GM12878 (cell line): ENCODE data around the gene ELAVL3. TPM values are rescaled to one million over a fixed set of nuclear protein-coding genes. Genes with fewer than 3 reads are reported as not detected.
A peak's percentile ranks its signal among the peaks of the same experiment; 100 is the strongest.

ENCODE experiments used
- CBX5 ChIP-seq: sonication (generic); IDR thresholded peaks from 2 replicates; pipeline ENCODE4 v1.6.1; 2016; ENCODE audit warnings: low read depth, moderate library complexity, mild to moderate bottlenecking, inconsistent platforms
- CHD1 ChIP-seq: IDR thresholded peaks from 2 replicates; pipeline ENCODE4 v1.6.1; 2012; ENCODE audit warnings: low read depth, low read length, improper control_type of control experiment
- GATAD2B ChIP-seq: fragments of 450-650 bp; conservative IDR thresholded peaks from 2 replicates; pipeline ENCODE4 v1.6.1; 2017; ENCODE audit warnings: low read depth, mild to moderate bottlenecking, moderate library complexity
- IKZF1 ChIP-seq: fragments of 450-650 bp; conservative IDR thresholded peaks from 2 replicates; pipeline ENCODE4 v1.6.1; 2017; ENCODE audit warnings: antibody characterized with exemption, mild to moderate bottlenecking
- KDM1A ChIP-seq: fragments of 200-600 bp; sonication (generic); IDR thresholded peaks from 2 replicates; pipeline ENCODE4 v1.6.1; 2016; ENCODE audit warnings: borderline replicate concordance
- KLF5 ChIP-seq: fragments of 450-650 bp; IDR thresholded peaks from 2 replicates; pipeline ENCODE4 v1.6.1; 2014; ENCODE audit warnings: mild to moderate bottlenecking; ENCODE audit not compliant: partially characterized antibody
- MEF2A ChIP-seq: IDR thresholded peaks from 2 replicates; pipeline ENCODE4 v1.6.1; 2011; ENCODE audit warnings: low read depth, mild to moderate bottlenecking, low read length, moderate library complexity; ENCODE audit not compliant: insufficient read depth
- MXI1 ChIP-seq: fragments of 150-350 bp; IDR thresholded peaks from 2 replicates; pipeline ENCODE4 v1.6.1; 2011; ENCODE audit warnings: low read depth, mild to moderate bottlenecking, inconsistent platforms, low read length, improper control_type of control experiment
- RB1 ChIP-seq: fragments of 450-650 bp; formaldehyde crosslinking; IDR thresholded peaks from 2 replicates; pipeline ENCODE4 v1.6.1; 2017; ENCODE audit warnings: mild to moderate bottlenecking, borderline replicate concordance
- RELA ChIP-seq: fragments of 450-650 bp; IDR thresholded peaks from 2 replicates; pipeline ENCODE4 v1.8.0; 2014; ENCODE audit warnings: borderline replicate concordance; ENCODE audit not compliant: partially characterized antibody
- SMC3 ChIP-seq: IDR thresholded peaks from 2 replicates; pipeline ENCODE4 v1.6.1; 2011; ENCODE audit warnings: low read length, improper control_type of control experiment, borderline replicate concordance
- SPI1 ChIP-seq: IDR thresholded peaks from 2 replicates; pipeline ENCODE4 v1.6.1; 2011; ENCODE audit warnings: low read depth, mild to moderate bottlenecking, low read length, moderate library complexity, borderline replicate concordance; ENCODE audit not compliant: insufficient read depth
- TCF3 ChIP-seq: IDR thresholded peaks from 2 replicates; pipeline ENCODE4 v1.6.1; 2012; ENCODE audit warnings: low read depth, mild to moderate bottlenecking, low read length, borderline replicate concordance; ENCODE audit not compliant: insufficient read depth
- polyA plus RNA-seq, 11 experiments: library from polyadenylated mRNA; depleted of rRNA in 4 of 11; unstranded in 6 of 11; stranded (reverse) in 5 of 11; fragments of >200 nt; fragmentation: Nextera tagmentation in 4 of 11; fragmentation: Illumina TruSeq in 1 of 11; extraction: Ambion mirVana in 4 of 11; extraction: Trizol in 1 of 11; gene quantifications; 1 replicate in 1 of 11; 2 replicates in 10 of 11; pipeline versions ENCODE4 v1.2.1 to v1.2.3, GENCODE V29; 2011 to 2016; ENCODE audit warnings: inconsistent platforms in 2 of 11, missing spikeins in 2 of 11, low read depth in 1 of 11
- total RNA-seq, 4 experiments: library from RNA; depleted of rRNA in 3 of 4; stranded (reverse); fragments of >200 nt in 3 of 4; fragmentation: Illumina TruSeq in 1 of 4; extraction: Trizol in 1 of 4; gene quantifications; 2 replicates each; pipeline versions ENCODE4 v1.2.1 to v1.2.3, GENCODE V29; 2013 to 2021
- TF ChIP-seq, protein P1 (sequence below): IDR thresholded peaks from 2 replicates; pipeline ENCODE4 v1.6.1; 2012; ENCODE audit warnings: low read depth, low read length, improper control_type of control experiment
- TF ChIP-seq, protein P2 (sequence below): fragments of 450-650 bp; IDR thresholded peaks from 2 replicates; pipeline ENCODE4 v1.6.1; 2016; ENCODE audit warnings: mild to moderate bottlenecking
- TF ChIP-seq, protein P3 (sequence below): IDR thresholded peaks from 2 replicates; pipeline ENCODE4 v1.6.1; 2011; ENCODE audit warnings: low read depth, mild to moderate bottlenecking, low read length, moderate library complexity, borderline replicate concordance; ENCODE audit errors: extremely low read depth
- TF ChIP-seq, protein P4 (sequence below): IDR thresholded peaks from 2 replicates; pipeline ENCODE4 v1.6.1; 2011; ENCODE audit warnings: borderline replicate concordance, low read depth, mild to moderate bottlenecking, moderate library complexity, mixed read lengths, low read length; ENCODE audit not compliant: insufficient read depth; ENCODE audit errors: extremely low read length
- TF ChIP-seq, protein P5 (sequence below): fragments of 450-650 bp; IDR thresholded peaks from 2 replicates; pipeline ENCODE4 v1.6.1; 2018; ENCODE audit warnings: mild to moderate bottlenecking, low read depth, moderate library complexity; ENCODE audit not compliant: partially characterized antibody
- TF ChIP-seq, protein P6 (sequence below): fragments of 450-650 bp; IDR thresholded peaks from 2 replicates; pipeline ENCODE4 v1.6.1; 2016; ENCODE audit warnings: mild to moderate bottlenecking

ELAVL3 gene
- total and polyA plus RNA-seq, 10 of the 15 experiments (the other 5 are each of a cell fraction or from before 2014, with no cell fraction given) = under 0.01 to 0.05 (median 0.01) TPM; not detected in 7

DNA sequence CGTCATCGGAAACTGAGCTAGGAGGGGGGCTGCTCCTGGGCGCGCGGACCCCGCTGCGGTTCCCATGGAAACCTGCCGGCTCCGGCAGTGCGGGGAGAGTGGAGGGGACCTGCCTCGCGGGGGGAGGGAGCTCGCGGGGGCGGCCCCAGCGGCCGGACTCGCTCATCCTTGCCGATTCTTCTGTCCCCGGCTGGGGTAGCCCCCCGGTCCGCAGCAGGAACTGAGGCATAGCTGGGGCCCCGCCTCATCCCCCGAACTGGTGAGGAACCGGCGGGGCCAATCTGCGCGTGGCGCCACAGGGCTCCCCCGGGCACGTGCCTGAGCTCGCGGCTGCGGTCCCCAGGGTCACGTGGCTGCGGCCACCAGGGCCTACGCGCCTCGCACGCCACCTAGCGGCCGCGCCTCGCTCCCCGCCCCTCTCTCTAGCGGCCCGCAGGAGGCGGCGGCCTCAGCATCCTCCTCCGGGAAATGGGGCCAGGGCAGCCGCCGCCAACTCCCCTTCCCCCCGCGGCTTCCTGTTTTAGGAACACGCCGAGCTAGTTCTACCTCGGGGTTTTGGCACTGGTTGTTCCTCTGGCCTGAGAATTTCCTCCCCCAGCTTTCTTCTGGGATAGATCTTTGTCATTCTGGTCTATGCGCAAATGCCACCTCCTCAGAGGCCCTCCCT is 1.7 kb upstream of the ELAVL3 start (continued):
- TF ChIP-seq TCF3 (no peak; the same call in 1 of the 2 replicates), MEF2A (no peak), KLF5 (no peak), RB1 (peak; percentile 78; the same call in 1 of the 2 replicates), GATAD2B (peak; percentile 90), SPI1 (no peak), IKZF1 (peak; percentile 72), RELA (peak; percentile 90), CHD1 (no peak), CBX5 (no peak), KDM1A (no peak), SMC3 (peak; percentile 81), MXI1 (peak; percentile 82)
- TF ChIP-seq, protein P1, sequence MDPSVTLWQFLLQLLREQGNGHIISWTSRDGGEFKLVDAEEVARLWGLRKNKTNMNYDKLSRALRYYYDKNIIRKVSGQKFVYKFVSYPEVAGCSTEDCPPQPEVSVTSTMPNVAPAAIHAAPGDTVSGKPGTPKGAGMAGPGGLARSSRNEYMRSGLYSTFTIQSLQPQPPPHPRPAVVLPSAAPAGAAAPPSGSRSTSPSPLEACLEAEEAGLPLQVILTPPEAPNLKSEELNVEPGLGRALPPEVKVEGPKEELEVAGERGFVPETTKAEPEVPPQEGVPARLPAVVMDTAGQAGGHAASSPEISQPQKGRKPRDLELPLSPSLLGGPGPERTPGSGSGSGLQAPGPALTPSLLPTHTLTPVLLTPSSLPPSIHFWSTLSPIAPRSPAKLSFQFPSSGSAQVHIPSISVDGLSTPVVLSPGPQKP = peak; percentile 59; the same call in 1 of the 2 replicates
- TF ChIP-seq, protein P2, sequence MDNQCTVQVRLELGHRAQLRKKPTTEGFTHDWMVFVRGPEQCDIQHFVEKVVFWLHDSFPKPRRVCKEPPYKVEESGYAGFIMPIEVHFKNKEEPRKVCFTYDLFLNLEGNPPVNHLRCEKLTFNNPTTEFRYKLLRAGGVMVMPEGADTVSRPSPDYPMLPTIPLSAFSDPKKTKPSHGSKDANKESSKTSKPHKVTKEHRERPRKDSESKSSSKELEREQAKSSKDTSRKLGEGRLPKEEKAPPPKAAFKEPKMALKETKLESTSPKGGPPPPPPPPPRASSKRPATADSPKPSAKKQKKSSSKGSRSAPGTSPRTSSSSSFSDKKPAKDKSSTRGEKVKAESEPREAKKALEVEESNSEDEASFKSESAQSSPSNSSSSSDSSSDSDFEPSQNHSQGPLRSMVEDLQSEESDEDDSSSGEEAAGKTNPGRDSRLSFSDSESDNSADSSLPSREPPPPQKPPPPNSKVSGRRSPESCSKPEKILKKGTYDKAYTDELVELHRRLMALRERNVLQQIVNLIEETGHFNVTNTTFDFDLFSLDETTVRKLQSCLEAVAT = no peak
- TF ChIP-seq, protein P3, sequence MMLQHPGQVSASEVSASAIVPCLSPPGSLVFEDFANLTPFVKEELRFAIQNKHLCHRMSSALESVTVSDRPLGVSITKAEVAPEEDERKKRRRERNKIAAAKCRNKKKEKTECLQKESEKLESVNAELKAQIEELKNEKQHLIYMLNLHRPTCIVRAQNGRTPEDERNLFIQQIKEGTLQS = peak; percentile 96
- TF ChIP-seq, protein P4, sequence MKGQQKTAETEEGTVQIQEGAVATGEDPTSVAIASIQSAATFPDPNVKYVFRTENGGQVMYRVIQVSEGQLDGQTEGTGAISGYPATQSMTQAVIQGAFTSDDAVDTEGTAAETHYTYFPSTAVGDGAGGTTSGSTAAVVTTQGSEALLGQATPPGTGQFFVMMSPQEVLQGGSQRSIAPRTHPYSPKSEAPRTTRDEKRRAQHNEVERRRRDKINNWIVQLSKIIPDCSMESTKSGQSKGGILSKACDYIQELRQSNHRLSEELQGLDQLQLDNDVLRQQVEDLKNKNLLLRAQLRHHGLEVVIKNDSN = peak; percentile 99
- TF ChIP-seq, protein P5, sequence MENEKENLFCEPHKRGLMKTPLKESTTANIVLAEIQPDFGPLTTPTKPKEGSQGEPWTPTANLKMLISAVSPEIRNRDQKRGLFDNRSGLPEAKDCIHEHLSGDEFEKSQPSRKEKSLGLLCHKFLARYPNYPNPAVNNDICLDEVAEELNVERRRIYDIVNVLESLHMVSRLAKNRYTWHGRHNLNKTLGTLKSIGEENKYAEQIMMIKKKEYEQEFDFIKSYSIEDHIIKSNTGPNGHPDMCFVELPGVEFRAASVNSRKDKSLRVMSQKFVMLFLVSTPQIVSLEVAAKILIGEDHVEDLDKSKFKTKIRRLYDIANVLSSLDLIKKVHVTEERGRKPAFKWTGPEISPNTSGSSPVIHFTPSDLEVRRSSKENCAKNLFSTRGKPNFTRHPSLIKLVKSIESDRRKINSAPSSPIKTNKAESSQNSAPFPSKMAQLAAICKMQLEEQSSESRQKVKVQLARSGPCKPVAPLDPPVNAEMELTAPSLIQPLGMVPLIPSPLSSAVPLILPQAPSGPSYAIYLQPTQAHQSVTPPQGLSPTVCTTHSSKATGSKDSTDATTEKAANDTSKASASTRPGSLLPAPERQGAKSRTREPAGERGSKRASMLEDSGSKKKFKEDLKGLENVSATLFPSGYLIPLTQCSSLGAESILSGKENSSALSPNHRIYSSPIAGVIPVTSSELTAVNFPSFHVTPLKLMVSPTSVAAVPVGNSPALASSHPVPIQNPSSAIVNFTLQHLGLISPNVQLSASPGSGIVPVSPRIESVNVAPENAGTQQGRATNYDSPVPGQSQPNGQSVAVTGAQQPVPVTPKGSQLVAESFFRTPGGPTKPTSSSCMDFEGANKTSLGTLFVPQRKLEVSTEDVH = no peak
- TF ChIP-seq, protein P6, sequence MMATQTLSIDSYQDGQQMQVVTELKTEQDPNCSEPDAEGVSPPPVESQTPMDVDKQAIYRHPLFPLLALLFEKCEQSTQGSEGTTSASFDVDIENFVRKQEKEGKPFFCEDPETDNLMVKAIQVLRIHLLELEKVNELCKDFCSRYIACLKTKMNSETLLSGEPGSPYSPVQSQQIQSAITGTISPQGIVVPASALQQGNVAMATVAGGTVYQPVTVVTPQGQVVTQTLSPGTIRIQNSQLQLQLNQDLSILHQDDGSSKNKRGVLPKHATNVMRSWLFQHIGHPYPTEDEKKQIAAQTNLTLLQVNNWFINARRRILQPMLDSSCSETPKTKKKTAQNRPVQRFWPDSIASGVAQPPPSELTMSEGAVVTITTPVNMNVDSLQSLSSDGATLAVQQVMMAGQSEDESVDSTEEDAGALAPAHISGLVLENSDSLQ = no peak
